Panc1 (cell line): Measurements from ENCODE around the gene LYPD6B. TPM values are rescaled to one million over a fixed set of nuclear protein-coding genes. Genes with fewer than 3 reads are reported as not detected.

ENCODE experiments used
- ATAC-seq: fragments of 200-7000 bp; cut with Tn5 transposase; 2 replicates; pipeline ENCODE4 v1.9.1; 2020; ENCODE audit warnings: mild to moderate bottlenecking, moderate library complexity
- BruUV-seq: library from RNA; stranded (reverse); fragments of 400-500 nt; replicated peaks from 2 replicates; lab custom pipeline; 2021; lab: Mats Ljungman, UMichigan
- CTCF ChIA-PET: fragments of 300-600 bp; sonication (Branson Sonifier 250); formaldehyde crosslinking; loops from one replicate; lab custom pipeline; 2022; ENCODE audit warnings: antibody characterized with exemption; lab: Charles Lee
- POLR2A ChIA-PET: fragments of 300-600 bp; sonication (Branson Sonifier 250); formaldehyde crosslinking; loops from one replicate; lab custom pipeline; 2022; ENCODE audit warnings: antibody characterized with exemption; lab: Charles Lee
- DNase-seq: peaks from one replicate; pipeline ENCODE4 v3.0.0-alpha.2; 2010; ENCODE audit warnings: low read depth, low spot score
- H3K27ac ChIP-seq: 2 replicates; pipeline ENCODE4 v1.5.1; 2011; ENCODE audit warnings: mild to moderate bottlenecking, low read length, inconsistent platforms
- H3K27me3 ChIP-seq: fragments of 200-500 bp; sonication (Bioruptor generic); 2 replicates; pipeline ENCODE4 v1.6.0; 2014; ENCODE audit warnings: low read length, inconsistent platforms; ENCODE audit not compliant: control insufficient read depth, insufficient read depth
- H3K36me3 ChIP-seq: fragments of 200-500 bp; sonication (Bioruptor generic); 2 replicates; pipeline ENCODE4 v1.5.1; 2014; ENCODE audit warnings: inconsistent platforms, mild to moderate bottlenecking, low read length, moderate library complexity; ENCODE audit not compliant: control insufficient read depth, insufficient read depth
- H3K4me1 ChIP-seq: 2 replicates; pipeline ENCODE4 v1.5.1; 2011; ENCODE audit warnings: inconsistent platforms, mild to moderate bottlenecking, low read length, moderate library complexity; ENCODE audit not compliant: control insufficient read depth, insufficient read depth
- H3K4me3 ChIP-seq, 2 experiments: 2 replicates each; pipeline ENCODE4 v1.5.1; 2011 to 2012; ENCODE audit warnings: low read depth in 2 of 2, low read length in 2 of 2, mild to moderate bottlenecking in 2 of 2, inconsistent platforms in 1 of 2, moderate library complexity in 1 of 2
- H3K9me3 ChIP-seq: fragments of 200-500 bp; sonication (Bioruptor generic); 2 replicates; pipeline ENCODE4 v1.5.1; 2014; ENCODE audit warnings: low read depth, mild to moderate bottlenecking, inconsistent platforms, low read length, moderate library complexity; ENCODE audit not compliant: control insufficient read depth, insufficient read depth
- CTCF ChIP-seq: fragments of 450-650 bp; IDR thresholded peaks from 2 replicates; pipeline ENCODE4 v1.5.1; 2017; ENCODE audit warnings: mild to moderate bottlenecking
- POLR2AphosphoS5 ChIP-seq: IDR thresholded peaks from 2 replicates; pipeline ENCODE4 v1.6.1; 2012; ENCODE audit warnings: mild to moderate bottlenecking, low read depth, low read length, moderate library complexity
- REST ChIP-seq, 2 experiments: IDR thresholded peaks; 2 replicates each; pipeline ENCODE4 v1.6.1; 2011 to 2012; ENCODE audit warnings: low read depth in 2 of 2, control low read depth in 1 of 2, low read length in 1 of 2, mild to moderate bottlenecking in 1 of 2, moderate library complexity in 1 of 2; ENCODE audit not compliant: insufficient read depth in 1 of 2
- SIN3A ChIP-seq: IDR thresholded peaks from 2 replicates; pipeline ENCODE4 v1.6.1; 2012; ENCODE audit warnings: low read depth, mild to moderate bottlenecking, low read length, moderate library complexity, borderline replicate concordance; ENCODE audit not compliant: insufficient read depth
- TCF7L2 ChIP-seq: IDR thresholded peaks from 2 replicates; pipeline ENCODE4 v1.6.1; 2011; ENCODE audit warnings: mild to moderate bottlenecking, low read depth, low read length, inconsistent platforms
- in situ Hi-C: cut with HindIII; loops from 2 replicates; pipeline ENCODE4 v1.10.0; 2016; ENCODE audit warnings: low sequenced_read_pairs, low pct_unique_long_range_greater_than_20kb
- intact Hi-C: fragments of 100-400 bp; cut with micrococcal nuclease; formaldehyde crosslinking; loops from one replicate; pipeline ENCODE4 v1.10.0; 2022; ENCODE audit not compliant: unreplicated experiment
- total RNA-seq: library from RNA; stranded (reverse); gene quantifications from one replicate; pipeline ENCODE4 v1.2.1, GENCODE V29; 2021; ENCODE audit not compliant: unreplicated experiment

LYPD6B gene
- total RNA-seq, 1 experiment from 2014 or later = 2.2 TPM

GRCh38 chr2:149187057-149187456 lies 148.6 kb downstream of the LYPD6B start:
- no peak for DNase-seq
- no peak for ATAC-seq
- in situ Hi-C loops (no loop called here), intact Hi-C loops (no loop called here)
- TF ChIP-seq REST (IDR thresholded peaks at IDR 0.05; ENCODE audit: insufficient read depth in 1 of 2, low read depth in 2 of 2, low read length in 1 of 2) (no peak), POLR2AphosphoS5 (no peak), TCF7L2 (no peak), CTCF (no peak), SIN3A (no peak)
- no peak overlapping the region for H3K4me3 ChIP-seq
- no peaks in the 10 kb centered on the region for H3K9me3 ChIP-seq
- BruUV-seq = no TSS peak
- H3K36me3 ChIP-seq = no peaks in the 10 kb centered on the region
- ChIA-PET POLR2A (no interaction called here), CTCF (no interaction called here)
- no peak overlapping the region for H3K27ac ChIP-seq
- no peaks in the 10 kb centered on the region for H3K4me1 ChIP-seq
- no peaks in the 10 kb centered on the region for H3K27me3 ChIP-seq

- BruUV-seq = no TSS peak
- CTCF ChIA-PET = no interaction called here
- Histone ChIP-seq H3K9me3 (no peaks in the 10 kb centered on the region), H3K36me3 (no peaks in the 10 kb centered on the region), H3K27me3 (no peaks in the 10 kb centered on the region), H3K4me1 (no peaks in the 10 kb centered on the region), H3K27ac (no peak overlapping the region), H3K4me3 (no peak overlapping the region)
- ATAC-seq (no peak), DNase-seq (no peak)
- in situ Hi-C loops (no loop called here), intact Hi-C loops (no loop called here)
- TF ChIP-seq SIN3A = no peak
- no peak for TF ChIP-seq POLR2AphosphoS5
- TF ChIP-seq CTCF = no peak
- no peak for TF ChIP-seq TCF7L2
- TF ChIP-seq REST (IDR thresholded peaks at IDR 0.05; ENCODE audit: insufficient read depth in 1 of 2, low read depth in 2 of 2, low read length in 1 of 2) = no peak
- POLR2A ChIA-PET = no interaction called here
These were observed 149.8 kb downstream of the LYPD6B start for GRCh38 chr2:149188291-149188690.
